Skeletal muscle tissue (tissue), 4 donors: ENCODE measurements around the gene FAM83E. TPM values are rescaled to one million over a fixed set of nuclear protein-coding genes. Genes with fewer than 3 reads are reported as not detected.

Source experiments
- H3K27ac ChIP-seq: one replicate; pipeline ENCODE4 v1.7.0; 2013; ENCODE audit warnings: mild to moderate bottlenecking, low read depth, low read length, inconsistent platforms
- H3K27me3 ChIP-seq, 3 donors: one replicate each; pipeline ENCODE4 v1.7.0; 2013; ENCODE audit warnings: low read length in 3 of 3; ENCODE audit not compliant: control insufficient read depth in 3 of 3, insufficient read depth in 3 of 3
- H3K36me3 ChIP-seq, 3 donors: one replicate each; pipeline ENCODE4 v1.7.0; 2013; ENCODE audit warnings: low read length in 3 of 3; ENCODE audit not compliant: control insufficient read depth in 3 of 3, insufficient read depth in 3 of 3
- H3K4me1 ChIP-seq, 3 donors: one replicate each; pipeline ENCODE4 v1.7.0; 2013; ENCODE audit warnings: low read length in 3 of 3, mild to moderate bottlenecking in 3 of 3; ENCODE audit not compliant: control insufficient read depth in 3 of 3, insufficient read depth in 3 of 3
- H3K4me3 ChIP-seq, 3 donors: one replicate each; pipeline ENCODE4 v1.7.0; 2013; ENCODE audit warnings: low read length in 3 of 3
- H3K9ac ChIP-seq, 3 donors: one replicate each; pipeline ENCODE4 v1.7.0; 2013; ENCODE audit warnings: low read length in 3 of 3, mild to moderate bottlenecking in 3 of 3, moderate library complexity in 2 of 3, low read depth in 1 of 3
- H3K9me3 ChIP-seq, 3 donors: one replicate each; pipeline ENCODE4 v1.7.0; 2013; ENCODE audit warnings: low read length in 3 of 3; ENCODE audit not compliant: control insufficient read depth in 3 of 3
- total RNA-seq: library from RNA; depleted of rRNA; stranded (reverse); fragments of >200 nt; gene quantifications from one replicate; pipeline ENCODE4 v1.2.3, GENCODE V29; 2014
- donor health status: Osteomylitis.

Gene FAM83E
- total RNA-seq, 1 donor from 2014 or later: 1.6 TPM

GRCh38 chr19:48623556-48624066, 8.7 kb upstream of the FAM83E start:
- peaks cover 28 to 35% (median 34%) of the 10 kb centered on the region in 3 donors for H3K4me1 ChIP-seq

GRCh38 chr19:48619692-48620585, 5.1 kb upstream of the FAM83E start:
- Histone ChIP-seq H3K36me3 (peaks cover 24 to 29% (median 28%) of the 10 kb centered on the region in 3 donors), H3K27me3 (no peaks in the 10 kb centered on the region), H3K4me1 (peaks cover 44 to 63% (median 49%) of the 10 kb centered on the region in 3 donors), H3K9me3 (no peaks in the 10 kb centered on the region), H3K9ac (peak overlapping the region; percentile 86 to 94 (median 89)), H3K4me3 (peak overlapping the region; percentile 91 to 97 (median 95)), H3K27ac (peak overlapping the region; percentile 87)

More at GRCh38 chr19:48623556-48624066, 8.7 kb upstream of the FAM83E start:
- Histone ChIP-seq H3K9me3 (no peaks in the 10 kb centered on the region), H3K27me3 (no peaks in the 10 kb centered on the region), H3K4me3 (peak overlapping the region; percentile 69 to 72 (median 69)), H3K9ac (peak overlapping the region; percentile 66 to 75 (median 70)), H3K27ac (peak overlapping the region; percentile 71), H3K36me3 (peaks cover 0 to 3% (median 2%) of the 10 kb centered on the region in 3 donors)

GRCh38 chr19:48618916-48619691, 4.2 kb upstream of the FAM83E start, which contains the start of the genes RPL18 and SPHK2:
RPL18 (minus strand) TSS chr19:48619178; CDS start chr19:48619143, 35 bp downstream.
SPHK2 (plus strand) TSS chr19:48619506; CDS start chr19:48620515, 1,009 bp downstream.
- H3K4me1 ChIP-seq: peaks cover 41 to 63% (median 51%) of the 10 kb centered on the region in 3 donors
- peak within 1 kb of the TSS; percentile 91 to 97 (median 95) for H3K4me3 ChIP-seq
- no peaks in the 10 kb centered on the region for H3K27me3 ChIP-seq
- H3K9ac ChIP-seq: peak within 1 kb of the TSS; percentile 92 to 97 (median 94)
- H3K9me3 ChIP-seq: no peaks in the 10 kb centered on the region
- H3K36me3 ChIP-seq: peaks cover 24 to 31% (median 30%) of the 10 kb centered on the region in 3 donors
- H3K27ac ChIP-seq: peak within 1 kb of the TSS; percentile 87

GRCh38 chr19:48618278-48618915, 3.5 kb upstream of the FAM83E start:
- Histone ChIP-seq H3K36me3 (peaks cover 24 to 31% (median 30%) of the 10 kb centered on the region in 3 donors), H3K27ac (peak overlapping the region; percentile 80), H3K4me3 (peak overlapping the region; percentile 90 to 97 (median 95)), H3K9me3 (no peaks in the 10 kb centered on the region), H3K9ac (peak overlapping the region; percentile 84 to 97 (median 92)), H3K4me1 (peaks cover 43 to 65% (median 53%) of the 10 kb centered on the region in 3 donors), H3K27me3 (no peaks in the 10 kb centered on the region)

GRCh38 chr19:48617146-48617937, 2.5 kb upstream of the FAM83E start:
- peak overlapping the region; percentile 84 to 97 (median 92) for H3K9ac ChIP-seq
- H3K36me3 ChIP-seq: peaks cover 24 to 31% (median 30%) of the 10 kb centered on the region in 3 donors
- H3K9me3 ChIP-seq: no peaks in the 10 kb centered on the region
- H3K27ac ChIP-seq: no peak overlapping the region
- peaks cover 47 to 71% (median 60%) of the 10 kb centered on the region in 3 donors for H3K4me1 ChIP-seq
- H3K27me3 ChIP-seq: no peaks in the 10 kb centered on the region
- peak overlapping the region; percentile 90 to 97 (median 95) for H3K4me3 ChIP-seq

GRCh38 chr19:48616491-48617056, 1.7 kb upstream of the FAM83E start:
- no peak overlapping the region for H3K4me3 ChIP-seq
- H3K27ac ChIP-seq: no peak overlapping the region

GRCh38 chr19:48616041-48616436, 1.2 kb upstream of the FAM83E start:
- Histone ChIP-seq H3K9ac (no peak overlapping the region), H3K27me3 (no peaks in the 10 kb centered on the region), H3K9me3 (no peaks in the 10 kb centered on the region), H3K36me3 (peaks cover 22 to 30% (median 29%) of the 10 kb centered on the region in 3 donors), H3K4me3 (no peak overlapping the region), H3K27ac (no peak overlapping the region), H3K4me1 (peaks cover 47 to 71% (median 60%) of the 10 kb centered on the region in 3 donors)

More at GRCh38 chr19:48616491-48617056, 1.7 kb upstream of the FAM83E start:
- Histone ChIP-seq H3K9me3 (no peaks in the 10 kb centered on the region), H3K36me3 (peaks cover 22 to 31% (median 30%) of the 10 kb centered on the region in 3 donors), H3K27me3 (no peaks in the 10 kb centered on the region), H3K9ac (peak overlapping the region in 2 of 3 donors; percentile 20 to 40), H3K4me1 (peaks cover 47 to 71% (median 60%) of the 10 kb centered on the region in 3 donors)

GRCh38 chr19:48615231-48616040, 560 bp upstream of the FAM83E start:
- Histone ChIP-seq H3K9me3 (no peaks in the 10 kb centered on the region), H3K27me3 (no peaks in the 10 kb centered on the region), H3K27ac (no peak overlapping the region), H3K36me3 (peaks cover 22 to 30% (median 29%) of the 10 kb centered on the region in 3 donors), H3K9ac (no peak overlapping the region), H3K4me3 (no peak overlapping the region), H3K4me1 (peaks cover 47 to 71% (median 60%) of the 10 kb centered on the region in 3 donors)
